Heart right ventricle (tissue), 16 donors: ENCODE measurements around the gene VPS37C. TPM values are rescaled to one million over a fixed set of nuclear protein-coding genes. Genes with fewer than 3 reads are reported as not detected.
A peak's percentile ranks its signal among the peaks of the same experiment; 100 is the strongest.
"Not testable (repeated sequence)": the region's sequence is repeated elsewhere in the genome, so short reads cannot be mapped to it uniquely, and the experiment has no call there.

Experiments used
- ATAC-seq, 8 donors: fragments of 200-7000 bp; cut with Tn5 transposase; one replicate each; pipeline ENCODE4 v1.9.1; 2020; ENCODE audit warnings: mild to moderate bottlenecking in 8 of 8, moderate library complexity in 8 of 8, moderate number of reproducible peaks in 1 of 8
- DNase-seq, 2 donors: peaks; one replicate each; pipeline ENCODE4 v3.0.0-alpha.2; 2020
- H3K27ac ChIP-seq, 10 donors: fragments of 200-600 bp; sonication (generic) in 2 of 10; one replicate each; pipeline versions ENCODE4 v1.5.0 to v1.8.0; 2020 to 2022; ENCODE audit warnings: mild to moderate bottlenecking in 3 of 10
- H3K27me3 ChIP-seq, 7 donors: fragments of 200-600 bp; one replicate each; pipeline ENCODE4 v1.8.0; 2021 to 2022; ENCODE audit warnings: mild to moderate bottlenecking in 2 of 7
- H3K36me3 ChIP-seq, 9 donors: fragments of 200-600 bp; sonication (generic) in 1 of 9; one replicate each; pipeline versions ENCODE4 v1.5.0 to v1.8.0; 2020 to 2022; ENCODE audit warnings: mild to moderate bottlenecking in 2 of 9
- H3K4me1 ChIP-seq, 9 donors: fragments of 200-600 bp; sonication (generic) in 1 of 9; one replicate each; pipeline versions ENCODE4 v1.5.0 to v1.8.0; 2020 to 2022; ENCODE audit warnings: mild to moderate bottlenecking in 4 of 9
- H3K4me3 ChIP-seq, 10 donors: fragments of 200-600 bp; sonication (generic) in 2 of 10; one replicate each; pipeline versions ENCODE4 v1.5.0 to v1.8.0; 2020 to 2022; ENCODE audit warnings: mild to moderate bottlenecking in 7 of 10, moderate library complexity in 2 of 10
- H3K9me3 ChIP-seq, 11 donors: fragments of 200-600 bp in 10 of 11; sonication (generic) in 2 of 11; one replicate each; pipeline versions ENCODE4 v1.5.0 to v1.8.0; 2013 to 2022; ENCODE audit warnings: mild to moderate bottlenecking in 2 of 11, control low read depth in 1 of 11, moderate library complexity in 1 of 11
- CTCF ChIP-seq, 9 donors: fragments of 200-600 bp; sonication (generic) in 2 of 9; IDR thresholded peaks; one replicate each; pipeline versions ENCODE4 v1.5.0 to v1.8.0; 2021 to 2022; ENCODE audit warnings: antibody characterized with exemption in 9 of 9, mild to moderate bottlenecking in 5 of 9, moderate library complexity in 1 of 9
- WGBS, 2 donors: extraction: QIAGEN DNeasy Blood & Tissue Kit; methylation state at CpG; one replicate each; pipeline ENCODE4 v1.1.7; 2013; ENCODE audit warnings: inconsistent platforms in 1 of 2; 5-methylcytosine and 5-hydroxymethylcytosine counted together
- intact Hi-C, 10 donors: fragments of 100-400 bp; cut with DNase I; formaldehyde crosslinking; loops; one replicate each; pipeline versions ENCODE4 v1.11.1 to v1.14.2; 2022
- long read RNA-seq, 3 donors: library from polyadenylated mRNA; unstranded; transcript quantifications; one replicate each; pipeline ENCODE4 v2.0.0, GENCODE V29; 2020 to 2021
- polyA plus RNA-seq, 2 donors: library from polyadenylated mRNA; stranded (reverse); fragments of 200-250 nt; gene quantifications; one replicate each; pipeline ENCODE4 v1.2.3, GENCODE V29; 2013
- total RNA-seq, 10 donors: library from RNA; stranded (reverse); fragmentation: NEBNext Ultra II Directional in 3 of 10; extraction: Animal tissue kit (Norgen Biotek cat#: 25700) in 3 of 10; gene quantifications; one replicate each; pipeline versions ENCODE4 v1.2.1 to v1.2.4, GENCODE V29; 2021 to 2023
- donor health status: Arrhythmogenic right ventricular cardiomyopathy.
- donor health status: ischemic (EF 13 %, LVEDD 7.1; RV severe dilation, severe dysfunction).
- donor health status: healthy with polysubstance abuse.
- donor health status: DM: no; HTN: yes; CAD: no.
- donor health status: DM: no; HTN: no; CAD: no.
- donor health status: ischemic (EF 25% LVEDD 6.9; RV normal size, moderate dysfunction).
- donor health status: ischemic (EF 25% LVEDD 5.7; RV mildly dilated, moderate dysfunction).
- donor health status: healthy.
- donor health status: DM: yes; HTN: yes; CAD: no.
- donor health status: Ischemic cardiomyopathy.
- donor health status: ischemic (EF 35%, LVEDD 5.7; RV mildly dilated, moderate dysfunction).
- donor health status: nonischemic (EF 11% LVEDD 7.7; RV severe dilation, severe dysfunction).
- donor health status: DM: yes; HTN: yes; CAD: no.
- donor health status: PGD.
- donor health status: ischemic (EF 29% LVEDD 5.4; RV normal size, mild dysfunction).
- donor health status: nonischemic (EF 23%, LVEDD 6.1; RV moderate dilation, normal function).

VPS37C gene
- total RNA-seq, result 10 to 100 TPM; 10.6 to 21.8 (median 15.5) TPM
- polyA plus RNA-seq, result 10 to 100 TPM in 1 of 2 donors, 1 to 10 TPM in 1; 7.7 to 18.6 TPM
- long read RNA-seq, donor 1, transcript VPS37C-201 (5 exons, 2,865 nt), result major isoform, 5 of 12 reads
- long read RNA-seq, donor 1, partial matches to known transcripts, result 0 of 12 reads
- long read RNA-seq, donor 1, other reads (novel, unspliced or antisense), result 7 of 12 reads
- long read RNA-seq, donor 2, transcript VPS37C-201 (5 exons, 2,865 nt), result major isoform, 5 of 12 reads
- long read RNA-seq, donor 2, partial matches to known transcripts, result 1 of 12 reads
- long read RNA-seq, donor 2, other reads (novel, unspliced or antisense), result 6 of 12 reads
- long read RNA-seq, donor 3, partial matches to known transcripts, result 0 of 11 reads
- long read RNA-seq, donor 3, other reads (novel, unspliced or antisense), result 8 of 11 reads

DNA sequence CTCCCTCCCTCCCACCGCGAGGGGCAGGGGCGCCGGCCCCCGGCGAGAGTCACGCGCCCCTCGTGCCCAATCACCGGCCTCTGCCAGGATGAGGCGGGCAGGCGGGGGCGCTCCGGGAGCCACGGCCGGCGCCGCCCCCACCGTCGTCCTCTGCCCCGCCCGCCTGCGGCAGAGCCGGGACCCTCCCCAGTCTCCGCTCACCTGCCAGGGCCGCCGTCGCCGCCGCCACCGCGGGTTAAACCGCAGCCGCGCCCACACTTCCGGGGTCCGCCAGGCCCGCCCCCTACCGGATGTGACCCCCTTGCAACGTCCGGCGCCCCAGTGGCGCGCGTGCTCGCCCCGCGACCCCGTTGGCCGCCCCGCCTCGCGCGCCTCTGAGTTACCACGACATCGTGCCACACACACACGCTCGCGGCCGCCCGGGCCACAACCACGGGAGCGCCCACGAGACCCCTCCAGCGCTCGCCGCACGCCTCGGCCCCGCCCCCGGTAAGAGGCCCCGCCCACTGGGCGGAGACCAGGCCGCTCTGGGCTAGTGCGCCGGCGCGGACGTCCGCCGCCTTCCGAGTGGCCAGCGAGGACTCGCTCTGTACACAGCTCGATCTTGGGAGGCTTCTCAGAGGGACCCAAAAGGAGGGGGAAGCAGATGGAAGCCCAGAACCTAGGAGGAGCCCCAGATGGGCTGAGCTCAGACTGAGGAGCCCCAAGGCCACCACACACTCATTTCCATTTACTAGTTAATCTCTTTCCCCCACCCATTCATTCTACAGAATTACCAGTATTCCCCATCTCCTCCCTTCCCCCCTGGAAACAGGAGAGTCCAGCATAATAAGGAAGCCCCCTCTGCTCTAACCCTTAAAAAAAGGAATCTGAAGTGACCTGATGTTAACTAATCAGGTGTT, at the start of gene VPS37C:
TSS of gene VPS37C (minus strand) at position 237 of the 902 bp plus-strand sequence. CDS start 22,597 bp downstream, outside the sequence.
- peaks cover 0 to 70% (median 29%) of the 10 kb centered on the region in 9 donors for H3K4me1 ChIP-seq
- WGBS, 2 donors, result 0 to 1% methylated on average over 77 to 85 of the region's 85 CpGs
- peaks cover 0 to 4% (median 0%) of the 10 kb centered on the region in 11 donors for H3K9me3 ChIP-seq
- peak within 1 kb of the TSS; percentile 67 to 92 (median 76) for H3K4me3 ChIP-seq
- H3K36me3 ChIP-seq, result peaks cover 0 to 17% (median 0%) of the 10 kb centered on the region in 9 donors
- TF ChIP-seq CTCF (IDR thresholded peaks at IDR 0.05), result peak in 8 of 9 donors; percentile 9 to 47 (median 29)
- ATAC-seq, result peak; percentile 97 to 99 (median 98)
- peak; percentile 84 to 92 for DNase-seq
- intact Hi-C loops, result no loop called here
- peak within 1 kb of the TSS; percentile 92 to 99 (median 96) for H3K27ac ChIP-seq
- no peaks in the 10 kb centered on the region for H3K27me3 ChIP-seq

DNA sequence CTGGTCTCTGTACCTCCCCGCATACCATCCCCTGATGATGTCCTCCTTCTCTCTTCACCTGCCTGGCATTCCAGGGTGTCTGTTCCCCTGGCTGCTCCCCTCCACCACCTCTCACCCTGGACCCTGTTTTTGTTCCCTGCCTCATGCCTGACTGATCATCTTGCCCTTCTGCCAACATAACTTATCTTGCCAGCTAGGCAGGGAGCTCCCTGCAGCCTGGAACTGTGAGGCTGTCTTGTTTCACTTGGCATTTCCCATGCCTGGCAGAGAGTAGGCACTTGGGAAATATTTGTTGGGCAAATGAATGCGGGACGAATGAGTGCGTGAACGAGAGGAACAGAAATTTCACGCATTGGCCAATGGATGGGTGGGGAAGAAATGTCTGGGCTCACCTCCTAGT, 49.4 kb upstream of the VPS37C start:
- WGBS, 2 donors, result no CpG with 5 or more reads among the region's 6 CpGs
- H3K4me1 ChIP-seq, H3K9me3 ChIP-seq, H3K36me3 ChIP-seq, intact Hi-C loops, H3K4me3 ChIP-seq, H3K27ac ChIP-seq, DNase-seq, H3K27me3 ChIP-seq: not testable (repeated sequence)
- ATAC-seq, result peak in 5 of 8 donors; percentile 47 to 67 (median 50)

DNA sequence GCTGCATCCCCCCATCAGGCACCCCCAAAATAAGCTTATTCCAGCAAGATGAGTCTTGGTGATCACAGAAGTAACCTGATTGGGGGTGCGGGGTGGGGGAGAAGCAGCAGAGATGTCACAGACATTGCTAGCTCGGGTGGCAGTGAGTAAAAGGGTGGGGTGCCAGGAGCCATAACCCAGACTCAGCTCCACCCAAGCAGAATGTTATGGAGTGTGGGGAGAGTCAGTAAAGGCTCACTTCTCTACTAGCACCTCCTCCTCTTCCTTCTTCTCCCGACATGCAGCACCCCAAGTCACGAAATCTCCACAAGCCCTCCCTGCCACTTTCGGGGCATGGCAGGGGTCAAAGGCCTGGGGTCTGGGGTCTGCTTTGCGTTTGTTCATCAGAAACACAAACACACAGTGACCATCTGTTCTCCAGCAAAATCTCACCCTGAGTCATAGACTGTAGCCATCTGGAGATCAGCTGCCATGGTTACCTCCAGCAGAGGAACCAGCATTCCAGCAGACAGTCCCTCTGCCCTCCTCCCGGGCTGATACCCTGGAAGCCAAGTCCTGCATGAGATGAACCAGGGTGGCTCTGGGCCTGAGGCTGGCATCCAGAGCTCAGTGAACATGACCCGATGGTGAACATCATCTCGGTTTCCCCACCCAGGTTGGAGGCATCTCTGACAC, 46.5 kb upstream of the VPS37C start:
- intact Hi-C loops, H3K27ac ChIP-seq, ATAC-seq, H3K9me3 ChIP-seq, DNase-seq, H3K4me3 ChIP-seq, H3K36me3 ChIP-seq: not testable (repeated sequence)
- peaks cover 0 to 12% (median 0%) of the 10 kb centered on the region in 9 donors for H3K4me1 ChIP-seq
- H3K27me3 ChIP-seq, result peaks cover 0 to 13% (median 0%) of the 10 kb centered on the region in 7 donors
- no CpG with 5 or more reads among the region's 9 CpGs for WGBS, 2 donors

DNA sequence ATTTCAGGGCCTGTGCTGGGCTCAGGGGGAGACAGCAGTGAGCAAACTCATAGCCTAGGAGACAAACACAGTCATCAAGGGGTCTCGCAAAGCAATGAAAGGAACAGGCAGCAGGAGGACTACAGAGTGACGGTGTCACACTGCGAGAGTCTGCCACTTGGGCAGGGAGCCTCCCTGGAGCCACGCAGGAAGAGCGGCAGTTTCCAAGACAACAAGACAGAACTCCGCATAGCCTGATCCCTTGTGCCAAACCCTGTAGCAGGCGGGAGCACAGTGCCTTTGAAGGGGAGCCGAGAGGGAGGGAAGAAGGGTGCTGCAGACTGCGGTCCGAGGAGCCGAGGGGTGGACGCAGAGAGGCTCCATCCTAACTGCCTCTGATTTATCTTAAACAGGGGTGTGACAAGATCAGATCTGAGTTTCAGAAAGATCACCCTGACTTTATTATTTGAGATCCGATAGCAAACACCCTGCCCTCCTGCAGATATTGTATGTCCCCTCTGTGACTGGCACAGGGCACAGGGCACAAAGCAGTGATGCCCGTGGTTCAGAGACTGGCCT, 43.4 kb upstream of the VPS37C start:
- ATAC-seq, intact Hi-C loops: not testable (repeated sequence)

GRCh38 chr11:61203873-61204272, 42.6 kb upstream of the VPS37C start:
- H3K36me3 ChIP-seq, H3K27ac ChIP-seq, DNase-seq, intact Hi-C loops, H3K4me3 ChIP-seq, H3K9me3 ChIP-seq: not testable (repeated sequence)
- WGBS, 2 donors, result 62% methylated on average over 2 of the region's 5 CpGs; no CpG with 5 or more reads in 1 of the 2 donors
- H3K27me3 ChIP-seq, result peaks cover 0 to 32% (median 9%) of the 10 kb centered on the region in 7 donors
- peak; percentile 27 to 58 (median 42) for ATAC-seq
- H3K4me1 ChIP-seq, result peaks cover 0 to 12% (median 0%) of the 10 kb centered on the region in 9 donors

More for the DNA sequence above, 43.4 kb upstream of the VPS37C start:
- H3K27me3 ChIP-seq, result peaks cover 0 to 25% (median 9%) of the 10 kb centered on the region in 7 donors
- not testable (repeated sequence) for H3K27ac ChIP-seq, H3K36me3 ChIP-seq, H3K4me3 ChIP-seq, DNase-seq, H3K9me3 ChIP-seq
- 57 to 66% methylated on average over 14 of the region's 14 CpGs for WGBS, 2 donors
- peaks cover 0 to 12% (median 0%) of the 10 kb centered on the region in 9 donors for H3K4me1 ChIP-seq

DNA sequence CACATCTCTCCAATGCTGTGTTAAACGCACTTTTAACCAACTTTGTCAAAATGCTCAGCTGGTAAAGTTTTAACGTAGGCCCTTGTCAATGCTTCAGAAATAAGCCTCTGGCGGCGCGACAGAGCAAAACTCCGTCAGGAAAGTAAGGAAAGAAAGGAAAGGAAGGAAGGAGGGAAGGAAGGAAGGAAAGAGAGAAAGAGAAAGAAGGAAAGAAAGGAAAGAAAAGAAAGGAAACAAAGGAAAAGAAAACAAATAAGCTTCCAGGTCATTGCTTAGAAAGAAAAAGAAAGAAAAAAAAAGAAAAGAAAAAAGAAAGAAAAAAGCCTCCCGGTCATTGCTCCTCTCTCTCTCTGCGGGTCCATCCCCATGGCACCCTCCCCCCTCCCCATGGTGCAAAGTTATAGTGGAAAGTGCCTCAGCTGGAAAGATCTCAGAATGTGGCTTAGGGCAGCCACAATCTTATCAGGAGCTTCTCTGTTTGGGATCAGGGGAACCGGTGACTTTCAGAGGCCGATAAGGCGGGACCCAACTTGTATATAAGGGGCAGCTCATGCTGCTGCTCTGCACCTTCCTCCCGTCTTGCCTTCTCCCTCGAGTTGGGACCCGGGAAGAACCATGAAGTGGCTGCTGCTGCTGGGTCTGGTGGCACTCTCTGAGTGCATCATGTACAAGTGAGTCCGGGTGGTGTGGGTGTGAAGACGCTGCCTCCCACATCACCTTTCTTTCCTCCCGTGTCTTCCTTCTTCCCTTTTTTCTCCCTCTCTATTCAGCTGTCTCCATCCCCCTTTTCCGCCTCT, 41.9 kb upstream of the VPS37C start, which contains the start of gene PGA3:
TSS of gene PGA3 (plus strand) at position 566 of the 797 bp plus-strand sequence. CDS start at position 616, 50 bp downstream.
- Histone ChIP-seq H3K4me1 (peaks cover 0 to 12% (median 0%) of the 10 kb centered on the region in 9 donors), H3K9me3 (peaks cover 0 to 13% (median 0%) of the 10 kb centered on the region in 11 donors), H3K27me3 (peaks cover 0 to 32% (median 9%) of the 10 kb centered on the region in 7 donors)
- H3K27ac ChIP-seq, ATAC-seq, intact Hi-C loops, H3K4me3 ChIP-seq, DNase-seq, H3K36me3 ChIP-seq: not testable (repeated sequence)
- 33 to 42% methylated on average over 17 of the region's 18 CpGs for WGBS, 2 donors
